Right renal pelvis (tissue), 4 donors: ENCODE data around the gene PAM. TPM values are rescaled to one million over a fixed set of nuclear protein-coding genes. Genes with fewer than 3 reads are reported as not detected.
A peak's percentile ranks its signal among the peaks of the same experiment; 100 is the strongest.
"Not testable (repeated sequence)": the region's sequence is repeated elsewhere in the genome, so short reads cannot be mapped to it uniquely, and the experiment has no call there.

Experiments
- DNase-seq, 4 donors: peaks; one replicate each; pipeline ENCODE4 v3.0.0-alpha.2; 2013; ENCODE audit warnings: low read depth in 4 of 4, low spot score in 3 of 4, missing footprints in 1 of 4
- polyA plus RNA-seq, 4 donors: library from polyadenylated mRNA; unstranded; fragments of 120-200 nt; gene quantifications; one replicate each; pipeline ENCODE4 v1.2.1, GENCODE V29; 2013; ENCODE audit not compliant: insufficient read length in 4 of 4

PAM gene
- polyA plus RNA-seq, 4 donors, result 221 to 266 (median 244) TPM

- DNase-seq, result no peak
Observed at GRCh38 chr5:102750151-102750834, 4.8 kb upstream of the PAM start.

GRCh38 chr5:102751903-102752376 is 3.2 kb upstream of the PAM start:
- not testable (repeated sequence) for DNase-seq

DNA sequence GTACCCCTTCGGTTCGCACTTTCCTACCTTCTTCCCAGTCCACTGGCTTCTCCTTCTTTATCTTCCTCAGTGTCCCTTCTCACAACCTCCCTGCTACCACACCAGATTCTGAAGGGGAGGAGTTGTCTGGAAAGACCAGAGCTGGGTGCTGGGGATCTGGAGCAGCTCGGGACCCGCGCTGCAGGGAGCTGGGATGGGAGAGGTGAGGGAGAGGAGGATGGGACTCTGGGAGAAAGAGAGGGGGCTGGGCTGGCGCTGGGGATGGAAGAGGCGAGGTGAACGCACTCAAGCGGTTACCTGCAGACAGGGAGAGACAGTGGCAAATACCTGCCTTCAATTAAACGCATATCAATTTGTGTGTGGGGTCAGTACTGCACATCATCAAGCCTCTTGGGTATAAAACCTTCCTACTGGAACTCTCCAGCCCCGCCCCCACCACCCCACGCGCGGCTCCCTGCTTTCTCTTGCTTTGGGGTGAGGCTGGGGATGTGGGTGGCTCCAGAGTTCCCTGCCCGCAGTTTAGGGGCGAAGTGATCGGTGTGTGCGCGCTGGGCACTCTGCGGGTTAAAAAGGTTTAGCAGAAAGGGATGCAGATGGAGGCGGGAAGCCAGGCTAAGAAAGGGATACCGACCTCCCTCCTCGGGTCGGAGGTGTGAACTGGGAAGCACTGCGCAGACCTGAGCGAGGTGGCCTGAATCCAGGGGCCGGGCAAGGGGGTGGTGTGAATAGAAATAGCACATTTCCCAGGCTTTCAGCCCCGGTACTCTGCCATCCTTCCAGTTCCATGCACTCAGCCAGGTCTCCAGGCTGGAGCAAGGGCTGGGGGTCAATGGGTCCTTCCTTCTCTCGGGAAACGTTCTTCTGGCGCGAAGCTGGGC is 977 bp upstream of the PAM start:
- DNase-seq, result no peak

DNA sequence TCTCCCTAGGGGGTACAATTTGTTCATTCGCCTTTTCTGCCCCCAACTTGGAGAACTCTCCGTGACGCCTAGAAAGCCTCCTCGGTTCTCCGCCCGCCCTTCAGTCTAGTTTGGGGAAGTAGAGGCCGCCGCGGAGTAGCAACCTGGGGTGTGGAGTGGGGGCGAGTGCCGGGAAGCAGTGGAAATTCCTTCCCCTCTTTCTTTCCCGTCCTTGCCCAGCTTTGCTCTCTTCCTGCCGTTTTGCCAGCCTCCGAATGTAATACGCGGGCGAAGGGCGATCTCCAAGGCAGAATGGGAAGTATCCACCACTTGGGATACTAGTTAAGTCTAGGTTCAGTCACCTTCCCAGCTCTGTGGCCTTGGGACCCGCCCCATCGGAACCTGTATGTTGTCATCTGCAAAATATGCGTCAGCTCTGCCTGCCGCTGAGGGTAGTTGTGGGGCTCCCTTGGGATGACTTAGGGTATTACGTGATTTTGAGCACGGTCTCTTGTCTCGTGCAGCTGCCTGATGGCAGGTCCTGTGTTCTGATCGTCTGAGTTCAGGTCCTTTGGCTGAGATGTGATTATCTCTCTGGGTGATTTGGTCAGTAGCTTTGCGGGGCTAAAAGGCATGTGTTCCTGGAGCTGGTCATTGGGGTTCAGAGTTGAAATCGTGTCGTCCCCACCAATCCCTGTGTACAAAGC is 724 bp downstream of the PAM start:
- peak in 3 of 4 donors; percentile 44 to 68 (median 49) for DNase-seq

- DNase-seq, result no peak
Observed at GRCh38 chr5:102758576-102758975, 3.5 kb downstream of the PAM start.

DNA sequence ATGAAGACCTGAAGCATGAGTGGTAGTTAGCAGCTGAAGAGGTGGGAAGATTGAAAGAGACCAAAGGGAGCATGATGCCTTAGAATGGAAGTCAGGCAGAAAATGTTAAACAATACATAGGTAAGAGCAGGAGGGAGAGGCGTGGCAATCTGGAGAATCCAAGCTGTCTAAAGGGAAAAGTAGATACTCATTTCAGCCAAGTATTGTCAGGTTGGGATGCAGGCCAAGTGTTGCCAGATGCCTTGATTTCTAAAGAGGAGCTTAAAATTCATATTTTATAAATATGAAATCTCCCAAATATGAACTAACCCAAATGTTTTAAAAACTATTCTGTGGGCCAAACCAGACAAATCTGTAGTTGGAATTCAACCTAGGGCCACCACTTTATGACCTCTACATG is 4.2 kb downstream of the PAM start:
- no peak for DNase-seq

DNA sequence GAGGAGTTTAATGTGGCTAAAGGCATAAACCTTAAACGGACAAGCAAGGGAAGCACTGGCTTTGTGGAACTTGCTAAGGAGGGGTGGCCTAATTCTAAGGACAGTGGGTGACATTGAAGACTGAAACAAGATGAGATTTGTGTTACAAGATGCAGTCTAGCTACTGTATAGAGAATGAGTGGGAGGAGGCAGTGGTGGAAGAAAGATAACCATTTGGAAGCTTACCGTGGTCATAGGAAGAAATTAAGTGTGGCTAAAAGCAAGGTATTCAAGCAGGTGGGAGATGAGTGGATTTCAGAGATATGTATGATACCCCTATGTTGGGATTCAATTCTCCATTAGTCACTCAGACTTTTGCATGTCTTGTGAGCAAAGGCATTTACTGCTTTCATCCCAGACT is 4.6 kb downstream of the PAM start:
- no peak for DNase-seq

GRCh38 chr5:102760815-102761214 is 5.7 kb downstream of the PAM start:
- no peak for DNase-seq

GRCh38 chr5:102762095-102762534 is 7.0 kb downstream of the PAM start:
- no peak for DNase-seq

DNA sequence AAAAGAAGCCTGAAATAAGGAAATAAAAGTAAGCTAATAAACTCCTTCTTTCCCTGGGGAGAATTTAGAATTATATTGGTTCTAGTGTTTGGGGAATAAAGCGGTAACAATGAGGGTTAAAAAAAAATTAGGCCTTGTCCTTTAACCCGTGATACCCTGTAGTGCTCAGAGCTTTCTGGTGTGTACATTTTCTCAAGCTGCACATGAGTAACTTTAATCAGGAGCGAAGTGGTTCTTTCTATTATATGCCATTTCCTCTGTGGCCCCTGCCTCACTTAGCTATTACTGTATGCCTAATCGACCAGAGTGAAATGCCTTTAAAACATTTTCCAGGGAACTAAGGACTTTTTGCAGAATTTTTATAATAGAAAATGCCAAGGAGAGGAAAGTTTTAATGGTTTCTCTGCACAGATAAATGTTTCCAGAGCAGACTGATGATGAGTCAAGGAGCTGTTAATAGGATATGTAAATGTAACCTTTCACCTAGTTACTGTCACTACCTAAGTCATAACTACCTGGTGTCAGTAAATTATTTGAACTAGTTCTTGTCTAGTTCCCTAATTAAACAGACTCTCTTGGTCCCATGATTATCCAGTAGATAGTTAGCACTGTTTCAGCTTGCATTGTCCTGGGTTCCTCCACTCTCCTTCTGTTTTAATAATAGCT is 7.6 kb downstream of the PAM start:
- DNase-seq, result no peak

GRCh38 chr5:102763734-102764133 is 8.6 kb downstream of the PAM start:
- DNase-seq, result no peak

- DNase-seq, result no peak
Observed at GRCh38 chr5:102764381-102765004, 9.4 kb downstream of the PAM start.

DNA sequence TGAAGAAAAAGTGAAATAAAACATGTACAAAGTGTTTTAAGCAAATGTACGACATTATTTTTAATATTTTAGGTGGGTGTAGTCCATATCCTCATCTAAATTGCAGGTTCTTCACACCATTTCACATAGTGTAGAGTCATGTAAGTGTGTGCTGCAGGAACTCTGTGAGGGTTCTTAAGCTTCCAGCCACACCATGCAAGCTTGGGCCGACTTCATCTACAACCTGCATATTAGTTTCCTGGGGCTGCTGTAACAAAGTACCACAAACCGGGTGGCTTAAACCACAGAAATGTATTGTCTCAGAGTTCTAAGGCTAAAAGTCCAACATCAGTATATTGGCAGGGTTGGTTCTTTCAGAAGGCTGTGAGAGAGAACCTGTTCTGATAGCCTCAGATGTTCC is 10.2 kb downstream of the PAM start:
- DNase-seq, result no peak

DNA sequence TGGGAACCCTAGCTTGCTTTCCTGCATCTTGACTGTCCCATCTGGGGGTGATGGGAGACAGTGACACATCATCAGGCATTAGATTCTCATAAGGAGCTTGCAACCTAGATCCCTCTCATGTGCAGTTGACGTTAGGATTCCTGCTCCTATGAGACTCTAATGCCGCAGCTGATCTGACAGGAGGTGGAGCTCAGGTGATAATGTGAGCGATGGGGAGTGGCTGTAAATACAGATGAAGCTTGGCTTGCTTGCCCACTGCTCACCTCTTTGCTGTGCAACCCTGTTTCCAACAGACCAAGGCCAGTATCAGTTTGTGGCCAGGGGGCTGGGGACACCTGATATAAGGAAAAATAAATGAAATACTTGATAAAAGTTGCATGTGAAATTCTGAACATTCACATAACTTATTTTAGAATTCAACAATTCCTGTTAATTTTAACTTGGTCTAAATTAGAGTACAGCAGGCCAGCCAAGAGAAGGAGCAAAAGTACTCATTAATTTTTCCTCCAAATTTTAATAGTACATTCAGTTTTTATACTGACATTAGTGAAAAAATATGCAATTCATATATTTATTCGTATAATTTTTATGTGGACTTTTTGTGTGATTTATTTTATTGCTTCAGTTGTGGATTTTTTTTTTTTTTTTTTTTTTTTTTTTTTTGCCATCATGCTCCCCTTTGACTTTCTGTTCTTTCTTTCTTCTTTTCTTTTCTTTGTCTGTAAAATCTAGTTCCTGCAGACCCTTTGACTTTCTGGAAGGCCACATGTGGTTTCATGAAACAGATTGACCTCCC is 11.4 kb downstream of the PAM start:
- DNase-seq, result no peak

- no peak for DNase-seq
Observed at GRCh38 chr5:102767862-102768261, 12.8 kb downstream of the PAM start.

GRCh38 chr5:102770803-102771202 is 15.7 kb downstream of the PAM start:
- no peak for DNase-seq

DNA sequence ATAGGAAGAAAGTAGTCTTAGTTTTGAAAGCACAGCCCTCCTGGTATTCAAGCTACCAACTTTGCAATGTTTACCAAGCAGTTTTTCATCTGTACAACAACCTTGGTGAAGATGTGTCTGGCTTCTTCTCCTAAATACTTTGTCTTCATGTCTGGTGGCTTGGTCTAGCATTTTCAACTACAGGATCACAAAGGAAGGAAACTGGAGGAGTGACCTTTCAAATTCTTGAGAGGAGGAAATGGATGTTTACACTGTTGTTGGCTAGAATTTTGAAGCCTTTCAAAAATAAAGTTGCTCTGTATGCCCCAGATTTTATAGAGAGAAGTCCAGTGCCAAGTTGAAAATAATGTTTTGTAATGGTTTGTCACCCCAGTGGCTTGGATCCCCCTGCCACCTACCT is 16.3 kb downstream of the PAM start:
- DNase-seq, result no peak

GRCh38 chr5:102772273-102772672 is 17.2 kb downstream of the PAM start:
- no peak for DNase-seq

DNA sequence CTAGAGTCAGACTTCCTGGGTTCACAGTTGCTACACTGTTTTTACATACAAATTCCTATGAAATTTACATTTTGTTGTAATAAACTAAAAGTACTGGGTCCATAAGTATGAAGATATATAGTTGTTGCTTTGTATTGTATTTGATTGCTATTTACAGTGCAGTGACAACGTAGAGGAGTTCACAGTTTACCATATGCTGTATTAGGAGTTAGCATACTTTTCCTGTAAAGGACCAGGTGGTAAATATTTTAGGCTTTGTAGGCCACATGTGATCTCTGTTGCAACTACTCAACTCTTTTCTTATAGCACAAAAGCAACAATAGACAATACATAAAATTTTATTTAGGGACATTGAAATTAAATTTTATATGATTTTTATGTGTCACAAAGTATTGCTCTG is 18.0 kb downstream of the PAM start:
- DNase-seq, result no peak
